ENCODE results near the gene FARP1.

Gene FARP1

GRCh38 chr13:98457053-98457452 is 314.2 kb downstream of the FARP1 start:
- no peak for DNase-seq (ENCODE audit: low read depth, low spot score)

GRCh38 chr13:98458431-98458830 is 315.5 kb downstream of the FARP1 start:
- DNase-seq (ENCODE audit: low read depth, low spot score): no peak

GRCh38 chr13:98459171-98459681 is 316.3 kb downstream of the FARP1 start:
- DNase-seq (ENCODE audit: low read depth, low spot score): no peak

GRCh38 chr13:98459721-98460370 is 317.0 kb downstream of the FARP1 start:
- DNase-seq (ENCODE audit: low read depth, low spot score): no peak

GRCh38 chr13:98460516-98460915 is 317.6 kb downstream of the FARP1 start:
- no peak for DNase-seq (ENCODE audit: low read depth, low spot score)

GRCh38 chr13:98461486-98462240 is 318.8 kb downstream of the FARP1 start:
- no peak for DNase-seq (ENCODE audit: low read depth, low spot score)

- DNase-seq (ENCODE audit: low read depth, low spot score): no peak
Observed at GRCh38 chr13:98462241-98462882, 319.5 kb downstream of the FARP1 start.

GRCh38 chr13:98462946-98463345 is 320.1 kb downstream of the FARP1 start:
- no peak for DNase-seq (ENCODE audit: low read depth, low spot score)

GRCh38 chr13:98466634-98467236 is 323.8 kb downstream of the FARP1 start:
- peak; percentile 20 for DNase-seq (ENCODE audit: low read depth, low spot score)

GRCh38 chr13:98467263-98467985 is 324.5 kb downstream of the FARP1 start:
- no peak for DNase-seq (ENCODE audit: low read depth, low spot score)

GRCh38 chr13:98468361-98468760 is 325.5 kb downstream of the FARP1 start:
- no peak for DNase-seq (ENCODE audit: low read depth, low spot score)

- DNase-seq (ENCODE audit: low read depth, low spot score): no peak
Observed at GRCh38 chr13:98468929-98469328, 326.0 kb downstream of the FARP1 start.

- DNase-seq (ENCODE audit: low read depth, low spot score): no peak
Observed at GRCh38 chr13:98470920-98471319, 328.0 kb downstream of the FARP1 start.

GRCh38 chr13:98471934-98472333 is 329.0 kb downstream of the FARP1 start:
- no peak for DNase-seq (ENCODE audit: low read depth, low spot score)

- DNase-seq (ENCODE audit: low read depth, low spot score): no peak
Observed at GRCh38 chr13:98473135-98473787, 330.4 kb downstream of the FARP1 start.

GRCh38 chr13:98473788-98474144 is 330.9 kb downstream of the FARP1 start:
- no peak for DNase-seq (ENCODE audit: low read depth, low spot score)

GRCh38 chr13:98474292-98474691 is 331.4 kb downstream of the FARP1 start:
- DNase-seq (ENCODE audit: low read depth, low spot score): no peak

GRCh38 chr13:98474761-98475160 is 331.9 kb downstream of the FARP1 start:
- DNase-seq (ENCODE audit: low read depth, low spot score): no peak

- DNase-seq (ENCODE audit: low read depth, low spot score): no peak
Observed at GRCh38 chr13:98475522-98475921, 332.6 kb downstream of the FARP1 start.

- peak; percentile 26 for DNase-seq (ENCODE audit: low read depth, low spot score)
Observed at GRCh38 chr13:98476106-98476505, 333.2 kb downstream of the FARP1 start.

- peak; percentile 72 for DNase-seq (ENCODE audit: low read depth, low spot score)
Observed at GRCh38 chr13:98476538-98476966, 333.7 kb downstream of the FARP1 start.

Measured in activated naive CD8-positive, alpha-beta T cell treated with anti-CD3 and anti-CD28 coated beads, Interleukin-2, amount 50 U/mL, for 16 hours (primary cell).